ENCODE data around the gene TMPRSS9.
"Not testable (repeated sequence)": the region's sequence is repeated elsewhere in the genome, so short reads cannot be mapped to it uniquely, and the experiment has no call there.

TMPRSS9 gene

GRCh38 chr19:2392899-2393298 lies 32.8 kb downstream of the TMPRSS9 start:
- not testable (repeated sequence) for H3K9me3 ChIP-seq (ENCODE audit: control insufficient read depth, low read length); H3K27me3 ChIP-seq (ENCODE audit: control insufficient read depth, insufficient read depth, low read length); H3K4me3 ChIP-seq (ENCODE audit: low read length); H3K9ac ChIP-seq (ENCODE audit: low read length); H3K4me1 ChIP-seq (ENCODE audit: control insufficient read depth, insufficient read depth, low read length); H3K36me3 ChIP-seq (ENCODE audit: control insufficient read depth, insufficient read depth, low read length)

DNA sequence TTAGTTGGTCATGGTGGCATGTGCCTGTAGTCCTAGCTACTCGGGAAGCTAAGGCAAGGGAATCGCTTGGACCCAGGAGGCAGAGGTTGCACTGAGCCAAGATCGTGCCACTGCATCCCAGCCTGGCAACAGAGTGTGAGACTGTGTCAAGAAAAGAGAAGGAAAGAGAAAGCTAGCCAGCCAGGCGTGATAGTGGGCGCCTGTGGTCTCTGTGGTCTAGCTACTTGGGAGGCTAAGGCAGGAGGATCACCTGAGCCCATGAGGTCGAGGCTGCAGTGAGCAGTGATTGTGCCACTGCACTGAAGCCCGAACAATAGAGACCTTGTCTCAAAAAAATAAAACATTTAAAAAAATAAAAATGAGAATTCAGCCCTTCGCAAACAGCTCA lies 34.0 kb downstream of the TMPRSS9 start:
- no peak overlapping the region for H3K9ac ChIP-seq (ENCODE audit: low read length)
- no peaks in the 10 kb centered on the region for H3K4me1 ChIP-seq (ENCODE audit: control insufficient read depth, insufficient read depth, low read length)
- no peaks in the 10 kb centered on the region for H3K9me3 ChIP-seq (ENCODE audit: control insufficient read depth, low read length)
- H3K36me3 ChIP-seq (ENCODE audit: control insufficient read depth, insufficient read depth, low read length), result no peaks in the 10 kb centered on the region
- no peak overlapping the region for H3K4me3 ChIP-seq (ENCODE audit: low read length)
- peaks cover 6% of the 10 kb centered on the region for H3K27me3 ChIP-seq (ENCODE audit: control insufficient read depth, insufficient read depth, low read length)

GRCh38 chr19:2394442-2395292 lies 34.6 kb downstream of the TMPRSS9 start:
- no peaks in the 10 kb centered on the region for H3K4me1 ChIP-seq (ENCODE audit: control insufficient read depth, insufficient read depth, low read length)
- no peaks in the 10 kb centered on the region for H3K9me3 ChIP-seq (ENCODE audit: control insufficient read depth, low read length)
- peaks cover 6% of the 10 kb centered on the region for H3K27me3 ChIP-seq (ENCODE audit: control insufficient read depth, insufficient read depth, low read length)
- no peak overlapping the region for H3K9ac ChIP-seq (ENCODE audit: low read length)
- H3K4me3 ChIP-seq (ENCODE audit: low read length), result no peak overlapping the region
- no peaks in the 10 kb centered on the region for H3K36me3 ChIP-seq (ENCODE audit: control insufficient read depth, insufficient read depth, low read length)

- not testable (repeated sequence) for H3K9me3 ChIP-seq (ENCODE audit: control insufficient read depth, low read length); H3K36me3 ChIP-seq (ENCODE audit: control insufficient read depth, insufficient read depth, low read length); H3K9ac ChIP-seq (ENCODE audit: low read length); H3K4me3 ChIP-seq (ENCODE audit: low read length); H3K4me1 ChIP-seq (ENCODE audit: control insufficient read depth, insufficient read depth, low read length); H3K27me3 ChIP-seq (ENCODE audit: control insufficient read depth, insufficient read depth, low read length)
These were observed 35.3 kb downstream of the TMPRSS9 start for GRCh38 chr19:2395293-2395829.

- not testable (repeated sequence) for H3K36me3 ChIP-seq (ENCODE audit: control insufficient read depth, insufficient read depth, low read length); H3K9ac ChIP-seq (ENCODE audit: low read length); H3K4me3 ChIP-seq (ENCODE audit: low read length); H3K4me1 ChIP-seq (ENCODE audit: control insufficient read depth, insufficient read depth, low read length); H3K9me3 ChIP-seq (ENCODE audit: control insufficient read depth, low read length); H3K27me3 ChIP-seq (ENCODE audit: control insufficient read depth, insufficient read depth, low read length)
These were observed 37.1 kb downstream of the TMPRSS9 start for GRCh38 chr19:2397173-2397572.

- H3K4me3 ChIP-seq (ENCODE audit: low read length), result no peak overlapping the region
- H3K4me1 ChIP-seq (ENCODE audit: control insufficient read depth, insufficient read depth, low read length), result no peaks in the 10 kb centered on the region
These were observed 38.8 kb downstream of the TMPRSS9 start for GRCh38 chr19:2398735-2399305.

DNA sequence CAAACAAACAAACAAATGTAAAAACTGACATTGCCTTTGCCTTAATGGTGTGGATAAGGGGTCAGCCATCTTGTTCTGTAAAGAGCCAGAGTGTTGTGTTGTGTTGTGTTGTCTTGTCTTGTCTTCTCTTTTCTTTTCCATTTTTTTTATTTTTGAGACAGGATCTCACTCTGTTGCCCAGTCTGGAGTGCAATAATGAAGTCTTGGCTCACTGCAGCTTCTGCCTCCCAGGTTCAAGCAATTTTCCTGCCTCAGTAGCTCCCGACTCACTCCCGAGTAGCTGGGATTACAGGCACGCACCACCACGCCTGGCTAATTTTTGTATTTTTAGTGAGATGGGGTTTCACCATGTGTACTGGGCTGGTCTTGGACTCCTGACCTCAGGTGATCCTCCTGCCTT lies 39.5 kb downstream of the TMPRSS9 start:
- H3K9ac ChIP-seq (ENCODE audit: low read length), result no peak overlapping the region
- H3K9me3 ChIP-seq (ENCODE audit: control insufficient read depth, low read length), result no peaks in the 10 kb centered on the region
- no peaks in the 10 kb centered on the region for H3K36me3 ChIP-seq (ENCODE audit: control insufficient read depth, insufficient read depth, low read length)
- peaks cover 6% of the 10 kb centered on the region for H3K27me3 ChIP-seq (ENCODE audit: control insufficient read depth, insufficient read depth, low read length)
- no peaks in the 10 kb centered on the region for H3K4me1 ChIP-seq (ENCODE audit: control insufficient read depth, insufficient read depth, low read length)
- H3K4me3 ChIP-seq (ENCODE audit: low read length), result no peak overlapping the region

More at GRCh38 chr19:2398735-2399305, 38.8 kb downstream of the TMPRSS9 start:
- H3K36me3 ChIP-seq (ENCODE audit: control insufficient read depth, insufficient read depth, low read length), result no peaks in the 10 kb centered on the region
- no peaks in the 10 kb centered on the region for H3K9me3 ChIP-seq (ENCODE audit: control insufficient read depth, low read length)
- peaks cover 6% of the 10 kb centered on the region for H3K27me3 ChIP-seq (ENCODE audit: control insufficient read depth, insufficient read depth, low read length)
- no peak overlapping the region for H3K9ac ChIP-seq (ENCODE audit: low read length)

GRCh38 chr19:2408247-2408646 lies 48.2 kb downstream of the TMPRSS9 start:
- no peaks in the 10 kb centered on the region for H3K9me3 ChIP-seq (ENCODE audit: control insufficient read depth, low read length)
- H3K4me1 ChIP-seq (ENCODE audit: control insufficient read depth, insufficient read depth, low read length), result no peaks in the 10 kb centered on the region
- H3K36me3 ChIP-seq (ENCODE audit: control insufficient read depth, insufficient read depth, low read length), result no peaks in the 10 kb centered on the region
- H3K4me3 ChIP-seq (ENCODE audit: low read length), result no peak overlapping the region
- H3K27me3 ChIP-seq (ENCODE audit: control insufficient read depth, insufficient read depth, low read length), result peaks cover 5% of the 10 kb centered on the region
- H3K9ac ChIP-seq (ENCODE audit: low read length), result no peak overlapping the region

DNA sequence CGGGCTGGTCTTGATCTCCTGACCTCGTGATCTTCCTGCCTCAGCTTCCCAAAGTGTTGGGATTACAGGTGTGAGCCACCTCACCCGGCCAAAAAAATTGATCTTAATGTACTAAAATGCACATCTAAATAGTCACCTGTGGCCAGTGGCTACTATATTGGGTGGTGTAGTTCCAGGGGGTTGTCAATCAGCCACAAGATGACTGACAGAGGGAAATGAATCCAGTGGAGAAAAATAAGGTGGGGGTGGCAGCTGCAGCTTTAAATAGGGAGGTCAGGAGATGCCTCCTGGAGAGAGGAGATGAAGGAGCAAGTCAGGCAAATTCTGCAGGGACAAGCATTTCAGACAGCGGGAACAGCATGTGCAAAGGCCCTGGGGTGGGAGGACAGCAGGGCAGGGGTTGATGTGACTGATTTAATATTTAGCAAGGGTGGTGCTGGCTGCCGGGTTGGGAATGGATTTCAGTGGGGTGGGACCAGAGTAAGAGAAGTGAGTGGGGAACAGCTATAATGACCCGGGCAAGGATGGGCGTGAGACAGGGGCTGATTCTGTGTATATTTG lies 49.4 kb downstream of the TMPRSS9 start:
- Histone ChIP-seq H3K36me3 (ENCODE audit: control insufficient read depth, insufficient read depth, low read length) (no peaks in the 10 kb centered on the region), H3K9me3 (ENCODE audit: control insufficient read depth, low read length) (no peaks in the 10 kb centered on the region), H3K4me1 (ENCODE audit: control insufficient read depth, insufficient read depth, low read length) (no peaks in the 10 kb centered on the region), H3K27me3 (ENCODE audit: control insufficient read depth, insufficient read depth, low read length) (peaks cover 5% of the 10 kb centered on the region), H3K4me3 (ENCODE audit: low read length) (no peak overlapping the region), H3K9ac (ENCODE audit: low read length) (no peak overlapping the region)

DNA sequence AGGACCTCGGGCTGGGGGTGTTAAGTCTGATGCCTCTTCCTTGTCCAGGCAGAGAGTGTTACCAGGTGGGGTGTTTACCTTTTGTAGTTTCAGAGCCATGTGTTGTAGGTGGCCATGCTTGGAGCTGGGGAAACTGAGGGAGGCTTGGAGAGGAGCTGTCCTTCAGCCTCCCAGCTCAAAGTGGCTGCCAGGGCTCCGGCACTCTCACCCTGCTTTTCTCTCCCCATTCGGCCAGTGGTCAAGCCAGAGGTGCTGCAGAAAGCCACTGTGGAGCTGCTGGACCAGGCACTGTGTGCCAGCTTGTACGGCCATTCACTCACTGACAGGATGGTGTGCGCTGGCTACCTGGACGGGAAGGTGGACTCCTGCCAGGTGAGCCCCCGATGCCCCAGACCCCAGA lies 50.0 kb downstream of the TMPRSS9 start:
- peaks cover 5% of the 10 kb centered on the region for H3K27me3 ChIP-seq (ENCODE audit: control insufficient read depth, insufficient read depth, low read length)
- no peak overlapping the region for H3K9ac ChIP-seq (ENCODE audit: low read length)
- H3K4me1 ChIP-seq (ENCODE audit: control insufficient read depth, insufficient read depth, low read length), result no peaks in the 10 kb centered on the region
- no peaks in the 10 kb centered on the region for H3K9me3 ChIP-seq (ENCODE audit: control insufficient read depth, low read length)
- no peak overlapping the region for H3K4me3 ChIP-seq (ENCODE audit: low read length)
- H3K36me3 ChIP-seq (ENCODE audit: control insufficient read depth, insufficient read depth, low read length), result no peaks in the 10 kb centered on the region

DNA sequence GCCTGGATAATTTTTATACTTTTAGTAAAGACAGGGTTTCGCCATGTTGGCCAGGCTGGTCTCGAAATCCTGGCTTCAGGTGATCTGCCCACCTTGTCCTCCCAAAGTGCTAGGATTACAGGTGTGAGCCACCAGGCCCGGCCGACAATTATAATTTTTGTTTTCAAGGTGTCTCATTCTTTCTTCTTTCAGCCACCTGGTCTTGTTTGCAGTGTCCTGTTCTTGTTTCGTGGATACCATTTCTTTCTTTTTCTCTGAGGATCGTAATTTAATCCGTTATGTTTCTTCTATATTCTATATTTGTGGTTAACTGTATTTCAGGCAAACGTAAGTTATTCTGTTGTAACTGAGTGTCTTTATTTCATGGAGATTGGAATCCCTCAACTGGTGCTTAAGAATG lies 51.6 kb downstream of the TMPRSS9 start:
- no peaks in the 10 kb centered on the region for H3K4me1 ChIP-seq (ENCODE audit: control insufficient read depth, insufficient read depth, low read length)
- H3K9ac ChIP-seq (ENCODE audit: low read length), result no peak overlapping the region
- peaks cover 5% of the 10 kb centered on the region for H3K27me3 ChIP-seq (ENCODE audit: control insufficient read depth, insufficient read depth, low read length)
- no peaks in the 10 kb centered on the region for H3K36me3 ChIP-seq (ENCODE audit: control insufficient read depth, insufficient read depth, low read length)
- no peak overlapping the region for H3K4me3 ChIP-seq (ENCODE audit: low read length)
- no peaks in the 10 kb centered on the region for H3K9me3 ChIP-seq (ENCODE audit: control insufficient read depth, low read length)

- Histone ChIP-seq H3K9ac (ENCODE audit: low read length) (no peak overlapping the region), H3K4me3 (ENCODE audit: low read length) (no peak overlapping the region), H3K27me3 (ENCODE audit: control insufficient read depth, insufficient read depth, low read length) (peaks cover 5% of the 10 kb centered on the region), H3K9me3 (ENCODE audit: control insufficient read depth, low read length) (no peaks in the 10 kb centered on the region), H3K4me1 (ENCODE audit: control insufficient read depth, insufficient read depth, low read length) (no peaks in the 10 kb centered on the region), H3K36me3 (ENCODE audit: control insufficient read depth, insufficient read depth, low read length) (no peaks in the 10 kb centered on the region)
These were observed 52.4 kb downstream of the TMPRSS9 start for GRCh38 chr19:2412449-2412848.

Data from mucosa of stomach (tissue), 1 donor.